Keratinocyte (primary cell): ENCODE data around the gene F11. TPM values are rescaled to one million over a fixed set of nuclear protein-coding genes. Genes with fewer than 3 reads are reported as not detected.

Experiments
- DNase-seq: peaks from one replicate; pipeline ENCODE4 v3.0.0-alpha.2; 2011; ENCODE audit warnings: low read depth, missing footprints, low spot score
- FAIRE-seq: peaks from 2 replicates; lab custom pipeline; 2011; peaks lifted over from hg19 to GRCh38; lab: Jason Lieb, UNC
- H2AFZ ChIP-seq: 2 replicates; pipeline ENCODE4 v1.6.0; 2012; ENCODE audit warnings: low read length, control low read depth, inconsistent platforms; ENCODE audit not compliant: control insufficient read depth
- H3K27ac ChIP-seq: 2 replicates; pipeline ENCODE4 v1.5.1; 2011; ENCODE audit warnings: low read length; ENCODE audit not compliant: control insufficient read depth, insufficient read depth
- H3K27me3 ChIP-seq: 3 replicates; pipeline ENCODE4 v1.6.0; 2011; ENCODE audit warnings: low read length; ENCODE audit not compliant: control insufficient read depth, insufficient read depth; ENCODE audit errors: extremely low read depth
- H3K36me3 ChIP-seq, 2 experiments: 2 replicates in 1 of 2; 3 replicates in 1 of 2; pipeline ENCODE4 v1.5.1; 2011; ENCODE audit warnings: low read length in 2 of 2, mild to moderate bottlenecking in 1 of 2; ENCODE audit not compliant: control insufficient read depth in 2 of 2, insufficient read depth in 2 of 2; ENCODE audit errors: extremely low read depth in 1 of 2
- H3K4me1 ChIP-seq: 3 replicates; pipeline ENCODE4 v1.5.1; 2011; ENCODE audit warnings: low read length; ENCODE audit not compliant: control insufficient read depth, insufficient read depth; ENCODE audit errors: extremely low read depth
- H3K4me2 ChIP-seq: 3 replicates; pipeline ENCODE4 v1.6.0; 2011; ENCODE audit warnings: low read depth, low read length; ENCODE audit not compliant: control insufficient read depth, insufficient read depth; ENCODE audit errors: extremely low read depth
- H3K4me3 ChIP-seq, 3 experiments: fragments of 200-600 bp in 1 of 3; sonication (generic) in 1 of 3; 2 replicates in 2 of 3; 3 replicates in 1 of 3; pipeline ENCODE4 v1.5.1; 2011 to 2016; ENCODE audit warnings: low read length in 3 of 3, mild to moderate bottlenecking in 3 of 3, control low read depth in 2 of 3, inconsistent platforms in 1 of 3, low read depth in 1 of 3, mixed read lengths in 1 of 3, mixed run types in 1 of 3, moderate library complexity in 1 of 3; ENCODE audit not compliant: control insufficient read depth in 2 of 3, insufficient read depth in 2 of 3; ENCODE audit errors: extremely low read depth in 1 of 3
- H3K79me2 ChIP-seq: 2 replicates; pipeline ENCODE4 v1.6.0; 2012; ENCODE audit warnings: low read length; ENCODE audit not compliant: control insufficient read depth, insufficient read depth
- H3K9ac ChIP-seq: 3 replicates; pipeline ENCODE4 v1.6.0; 2011; ENCODE audit warnings: low read length; ENCODE audit not compliant: control insufficient read depth, insufficient read depth; ENCODE audit errors: extremely low read depth
- H3K9me1 ChIP-seq: 3 replicates; pipeline ENCODE4 v1.6.0; 2011; ENCODE audit warnings: low read length; ENCODE audit not compliant: control insufficient read depth, insufficient read depth; ENCODE audit errors: extremely low read depth
- H3K9me3 ChIP-seq: 2 replicates; pipeline ENCODE4 v1.5.1; 2012; ENCODE audit warnings: low read depth, low read length; ENCODE audit not compliant: control insufficient read depth
- H4K20me1 ChIP-seq: 3 replicates; pipeline ENCODE4 v1.6.0; 2011; ENCODE audit warnings: low read length; ENCODE audit not compliant: control insufficient read depth, insufficient read depth; ENCODE audit errors: extremely low read depth
- CTCF ChIP-seq, 3 experiments: IDR thresholded peaks in 1 of 3; conservative IDR thresholded peaks in 1 of 3; optimal IDR thresholded peaks in 1 of 3; 2 replicates in 2 of 3; 3 replicates in 1 of 3; pipeline versions ENCODE3 to v1.5.1; 2011; ENCODE audit warnings: low read length in 3 of 3, mild to moderate bottlenecking in 3 of 3, moderate library complexity in 2 of 3, control low read depth in 1 of 3, inconsistent platforms in 1 of 3; ENCODE audit not compliant: insufficient read depth in 2 of 3; ENCODE audit errors: extremely low read depth in 1 of 3
- EZH2 ChIP-seq: IDR thresholded peaks from one replicate; pipeline ENCODE4 v1.6.1; 2012; ENCODE audit warnings: inconsistent platforms, mild to moderate bottlenecking, low read length, moderate library complexity
- dilution Hi-C: fragments of 300-500 bp; cut with MboI; formaldehyde crosslinking; loops from one replicate; pipeline ENCODE4 v1.7.0; 2020; ENCODE audit warnings: low sequenced_read_pairs; ENCODE audit not compliant: extremely low pct_ligation_motif_present
- polyA plus RNA-seq, 5 experiments: library from polyadenylated mRNA; depleted of rRNA in 3 of 5; stranded (reverse) in 3 of 5; stranded (forward) in 1 of 5; unstranded in 1 of 5; fragments of >200 nt; gene quantifications; 1 replicate in 1 of 5; 2 replicates in 3 of 5; 3 replicates in 1 of 5; pipeline versions ENCODE4 v1.2.1 to v1.2.3, GENCODE V29; 2011 to 2012; ENCODE audit warnings: missing spikeins in 2 of 5, low read depth in 1 of 5, low replicate concordance in 1 of 5

Gene F11
- polyA plus RNA-seq, 1 donor (not counting 4 experiments of a cell fraction or from before 2014, with no cell fraction given): not detected

- Histone ChIP-seq H3K79me2 (no peaks in the 10 kb centered on the region), H2AFZ (no peak overlapping the region), H3K9me1 (no peaks in the 10 kb centered on the region), H3K27ac (no peak overlapping the region), H3K9me3 (no peaks in the 10 kb centered on the region), H3K4me2 (no peak overlapping the region), H3K9ac (no peak overlapping the region), H4K20me1 (no peaks in the 10 kb centered on the region), H3K36me3 (no peaks in the 10 kb centered on the region), H3K27me3 (no peaks in the 10 kb centered on the region), H3K4me3 (no peak overlapping the region), H3K4me1 (no peaks in the 10 kb centered on the region)
- DNase-seq: no peak
- no peak for FAIRE-seq
- dilution Hi-C loops: no loop called here
- TF ChIP-seq CTCF (optimal IDR thresholded peaks at IDR 0.05 in 1 of 3, IDR thresholded peaks at IDR 0.05 in 1 of 3, conservative IDR thresholded peaks at IDR 0.05 in 1 of 3; ENCODE audit: extremely low read depth in 1 of 3, insufficient read depth in 2 of 3, low read length in 3 of 3): no peak
- TF ChIP-seq EZH2: no peak
Measured at GRCh38 chr4:186228514-186228894, 37.5 kb upstream of the F11 start.

DNA sequence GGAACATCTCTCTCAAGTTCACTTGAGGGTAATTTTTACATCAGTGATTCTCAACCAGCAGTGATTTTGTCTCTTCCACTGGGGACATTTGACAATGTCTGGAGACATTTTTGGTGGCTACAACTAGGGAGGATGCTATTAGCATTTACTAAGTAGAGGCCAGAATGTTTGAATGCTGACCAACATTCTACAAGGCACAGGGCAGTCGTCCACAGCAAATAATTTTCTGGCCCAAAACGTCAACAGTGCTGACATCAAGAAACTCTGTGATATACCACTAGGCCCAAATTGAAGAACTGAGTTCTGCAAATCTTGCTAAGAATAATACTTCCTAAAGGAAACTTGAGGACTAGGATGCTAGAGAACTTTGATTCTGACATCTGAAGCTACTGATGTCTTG is 31.6 kb upstream of the F11 start:
- H4K20me1 ChIP-seq: no peaks in the 10 kb centered on the region
- no peak overlapping the region for H2AFZ ChIP-seq
- DNase-seq: no peak
- no peaks in the 10 kb centered on the region for H3K36me3 ChIP-seq
- H3K9me1 ChIP-seq: no peaks in the 10 kb centered on the region
- no peaks in the 10 kb centered on the region for H3K9me3 ChIP-seq
- no peak overlapping the region for H3K27ac ChIP-seq
- no peak for FAIRE-seq
- H3K27me3 ChIP-seq: no peaks in the 10 kb centered on the region
- no peak for TF ChIP-seq EZH2
- TF ChIP-seq CTCF (optimal IDR thresholded peaks at IDR 0.05 in 1 of 3, IDR thresholded peaks at IDR 0.05 in 1 of 3, conservative IDR thresholded peaks at IDR 0.05 in 1 of 3; ENCODE audit: extremely low read depth in 1 of 3, insufficient read depth in 2 of 3, low read length in 3 of 3): no peak
- H3K4me1 ChIP-seq: no peaks in the 10 kb centered on the region
- dilution Hi-C loops: no loop called here
- no peak overlapping the region for H3K9ac ChIP-seq
- H3K4me2 ChIP-seq: no peak overlapping the region
- H3K79me2 ChIP-seq: no peaks in the 10 kb centered on the region
- no peak overlapping the region for H3K4me3 ChIP-seq
